T-helper 2 cell treated with Interferon-gamma antibody and Interleukin-4, amounts not matched to agents 100 ng/mL and 5 ng/mL, for 36 hours (primary cell): ENCODE data around the gene MICU1. TPM values are rescaled to one million over a fixed set of nuclear protein-coding genes. Genes with fewer than 3 reads are reported as not detected.
"Not testable (repeated sequence)": the region's sequence is repeated elsewhere in the genome, so short reads cannot be mapped to it uniquely, and the experiment has no call there.

Experiments
- intact Hi-C: fragments of 100-400 bp; cut with micrococcal nuclease; formaldehyde crosslinking; loops from one replicate; pipeline ENCODE4 v1.15.1; 2023
- total RNA-seq: library from RNA; stranded (reverse); gene quantifications from 2 replicates; pipeline ENCODE4 v1.2.3, GENCODE V29; 2022

MICU1 gene
- total RNA-seq, 1 donor from 2014 or later, result 30.5 TPM

GRCh38 chr10:72392571-72392970, 233.3 kb downstream of the MICU1 start:
- intact Hi-C loops, result no loop called here

GRCh38 chr10:72390764-72391163, 235.1 kb downstream of the MICU1 start:
- intact Hi-C loops, result no loop called here

- intact Hi-C loops, result no loop called here
Measured at GRCh38 chr10:72389716-72390115, 236.2 kb downstream of the MICU1 start.

- intact Hi-C loops, result no loop called here
Measured at GRCh38 chr10:72389014-72389413, 236.9 kb downstream of the MICU1 start.

GRCh38 chr10:72388062-72388461, 237.8 kb downstream of the MICU1 start:
- intact Hi-C loops, result no loop called here

GRCh38 chr10:72386916-72387586, 238.8 kb downstream of the MICU1 start:
- intact Hi-C loops, result no loop called here

GRCh38 chr10:72385724-72386123, 240.2 kb downstream of the MICU1 start:
- intact Hi-C loops, result no loop called here

GRCh38 chr10:72384982-72385381, 240.9 kb downstream of the MICU1 start:
- intact Hi-C loops, result not testable (repeated sequence)

- intact Hi-C loops, result no loop called here
Measured at GRCh38 chr10:72379776-72380175, 246.1 kb downstream of the MICU1 start.

GRCh38 chr10:72379062-72379461, 246.8 kb downstream of the MICU1 start:
- intact Hi-C loops, result no loop called here

- intact Hi-C loops, result no loop called here
Measured at GRCh38 chr10:72375585-72375984, 250.3 kb downstream of the MICU1 start.

- intact Hi-C loops, result no loop called here
Measured at GRCh38 chr10:72375173-72375572, 250.7 kb downstream of the MICU1 start.

GRCh38 chr10:72370201-72370722, 255.6 kb downstream of the MICU1 start:
- intact Hi-C loops, result no loop called here

GRCh38 chr10:72367301-72367960, 258.4 kb downstream of the MICU1 start:
- intact Hi-C loops, result loop anchor here (10.0 kb wide), 2 partner anchors 697 to 787 kb away; no protein-coding TSS in a partner anchor

GRCh38 chr10:72365106-72365895, 260.6 kb downstream of the MICU1 start:
- intact Hi-C loops, result loop anchor here (2.0 to 10.0 kb wide), 4 partner anchors 262 to 790 kb away; partner anchors contain the start of genes MCU and MICU1

GRCh38 chr10:72364239-72364777, 261.6 kb downstream of the MICU1 start:
- intact Hi-C loops, result loop anchor here (1.0 to 10.0 kb wide), 6 partner anchors 262 to 790 kb away; partner anchors contain the start of genes MCU and MICU1

GRCh38 chr10:72356987-72357386, 268.9 kb downstream of the MICU1 start:
- intact Hi-C loops, result loop anchor here (10.0 kb wide), 1 partner anchor 898 kb away; the partner anchor contains the start of gene MRPS16

GRCh38 chr10:72356115-72356514, 269.8 kb downstream of the MICU1 start:
- intact Hi-C loops, result loop anchor here (10.0 kb wide), 1 partner anchor 899 kb away; the partner anchor contains the start of gene MRPS16

- intact Hi-C loops, result loop anchor here (1.0 to 10.0 kb wide), 3 partner anchors 206 to 900 kb away; partner anchors contain the start of genes MICU1 and MRPS16
Measured at GRCh38 chr10:72355214-72355555, 270.7 kb downstream of the MICU1 start.

- intact Hi-C loops, result loop anchor here (1.0 to 10.0 kb wide), 4 partner anchors 14 to 900 kb away; partner anchors contain the start of genes MICU1 and MRPS16
Measured at GRCh38 chr10:72354356-72355213, 271.3 kb downstream of the MICU1 start, which contains the start of gene DNAJB12. DNAJB12 (minus strand) TSS chr10:72354919; CDS start chr10:72354897, 22 bp downstream.
